CD14-positive monocyte (primary cell): ENCODE measurements around the gene RBM43. TPM values are rescaled to one million over a fixed set of nuclear protein-coding genes. Genes with fewer than 3 reads are reported as not detected.
"Not testable (repeated sequence)": the region's sequence is repeated elsewhere in the genome, so short reads cannot be mapped to it uniquely, and the experiment has no call there.

Experiments used
- DNase-seq, 3 donors: peaks; one replicate each; pipeline ENCODE4 v3.0.0-alpha.2; 2011 to 2022
- H2AFZ ChIP-seq: 2 replicates; pipeline ENCODE4 v1.6.0; 2012; ENCODE audit warnings: mild to moderate bottlenecking, low read depth, low read length, inconsistent platforms; ENCODE audit not compliant: insufficient read depth, poor library complexity, severe bottlenecking
- H3K27ac ChIP-seq, 2 donors: 1 replicate in 1 of 2; 2 replicates in 1 of 2; pipeline ENCODE4 v1.5.1; 2012 to 2013; ENCODE audit warnings: low read length in 2 of 2, control low read depth in 1 of 2, inconsistent platforms in 1 of 2, low read depth in 1 of 2, mild to moderate bottlenecking in 1 of 2
- H3K27me3 ChIP-seq, 2 donors: one replicate each; pipeline versions ENCODE4 v1.6.0 to v1.6.1; 2011 to 2013; ENCODE audit warnings: low read length in 2 of 2; ENCODE audit not compliant: control insufficient read depth in 2 of 2, insufficient read depth in 2 of 2
- H3K36me3 ChIP-seq, 2 donors: replicated peaks in 1 of 2; 1 replicate in 1 of 2; 2 replicates in 1 of 2; pipeline versions ENCODE4 v1.5.1 to v1.6.1; 2012 to 2013; ENCODE audit warnings: low read length in 2 of 2, control low read depth in 1 of 2, inconsistent platforms in 1 of 2, mild to moderate bottlenecking in 1 of 2; ENCODE audit not compliant: insufficient read depth in 2 of 2, control insufficient read depth in 1 of 2
- H3K4me1 ChIP-seq, 2 donors: 1 replicate in 1 of 2; 2 replicates in 1 of 2; pipeline versions ENCODE4 v1.5.1 to v1.6.1; 2012 to 2013; ENCODE audit warnings: low read length in 2 of 2, control low read depth in 1 of 2, inconsistent platforms in 1 of 2, mild to moderate bottlenecking in 1 of 2, moderate library complexity in 1 of 2; ENCODE audit not compliant: insufficient read depth in 2 of 2, control insufficient read depth in 1 of 2
- H3K4me2 ChIP-seq: replicated peaks from 2 replicates; pipeline ENCODE3; 2012; ENCODE audit warnings: low read length, moderate library complexity, mild to moderate bottlenecking; ENCODE audit not compliant: poor library complexity, severe bottlenecking; ENCODE audit errors: extremely low read depth
- H3K4me3 ChIP-seq, 3 experiments: fragments of 200-600 bp in 1 of 3; sonication (generic) in 1 of 3; replicated peaks in 1 of 3; 1 replicate in 2 of 3; 2 replicates in 1 of 3; pipeline ENCODE4 v1.5.1; 2011 to 2013; ENCODE audit warnings: low read length in 3 of 3, mild to moderate bottlenecking in 3 of 3, control low read depth in 2 of 3, low read depth in 2 of 3, inconsistent platforms in 1 of 3, moderate library complexity in 1 of 3
- H3K79me2 ChIP-seq: 2 replicates; pipeline ENCODE4 v1.6.0; 2012; ENCODE audit warnings: mild to moderate bottlenecking, control low read depth, inconsistent platforms, low read length, moderate library complexity; ENCODE audit not compliant: insufficient read depth
- H3K9ac ChIP-seq: 2 replicates; pipeline ENCODE4 v1.6.0; 2017; ENCODE audit warnings: low read length, mild to moderate bottlenecking; ENCODE audit not compliant: insufficient read depth, poor library complexity, severe bottlenecking
- H3K9me3 ChIP-seq, 2 donors: replicated peaks in 1 of 2; 1 replicate in 1 of 2; 2 replicates in 1 of 2; pipeline versions ENCODE4 v1.5.1 to v1.6.1; 2012 to 2013; ENCODE audit warnings: low read length in 2 of 2, control low read depth in 1 of 2; ENCODE audit not compliant: control insufficient read depth in 1 of 2, insufficient read depth in 1 of 2
- H4K20me1 ChIP-seq: 2 replicates; pipeline ENCODE4 v1.6.0; 2012; ENCODE audit warnings: mild to moderate bottlenecking, low read length, control low read depth, moderate library complexity; ENCODE audit not compliant: insufficient read depth
- H3K27ac Mint-ChIP-seq, 7 donors: one replicate each; pipeline ENCODE4 v1.8.0; 2020; ENCODE audit warnings: mild to moderate bottlenecking in 7 of 7, mixed read lengths in 7 of 7, moderate library complexity in 6 of 7, inconsistent platforms in 2 of 7
- H3K27me3 Mint-ChIP-seq, 3 donors: one replicate each; pipeline ENCODE4 v1.8.0; 2021 to 2022; ENCODE audit warnings: low read depth in 3 of 3, mild to moderate bottlenecking in 3 of 3, mixed read lengths in 3 of 3, moderate library complexity in 3 of 3, inconsistent platforms in 1 of 3
- H3K36me3 Mint-ChIP-seq, 2 donors: one replicate each; pipeline ENCODE4 v1.8.0; 2020; ENCODE audit warnings: mixed read lengths in 2 of 2, inconsistent platforms in 1 of 2, mild to moderate bottlenecking in 1 of 2
- H3K4me1 Mint-ChIP-seq: one replicate; pipeline ENCODE4 v1.8.0; 2020; ENCODE audit warnings: mild to moderate bottlenecking, mixed read lengths
- H3K4me3 Mint-ChIP-seq, 2 donors: one replicate each; pipeline ENCODE4 v1.8.0; 2020; ENCODE audit warnings: mild to moderate bottlenecking in 2 of 2, mixed read lengths in 2 of 2, moderate library complexity in 1 of 2
- H3K9me3 Mint-ChIP-seq, 7 donors: one replicate each; pipeline ENCODE4 v1.8.0; 2020 to 2022; ENCODE audit warnings: mixed read lengths in 7 of 7, mild to moderate bottlenecking in 6 of 7, moderate library complexity in 6 of 7, inconsistent platforms in 2 of 7
- WGBS: methylation state at CpG from one replicate; pipeline ENCODE4 v1.1.5; 2013; ENCODE audit warnings: missing lambda C conversion rate; ENCODE audit not compliant: insufficient coverage; 5-methylcytosine and 5-hydroxymethylcytosine counted together
- intact Hi-C, 2 donors: fragments of 100-400 bp; cut with micrococcal nuclease; formaldehyde crosslinking; loops; one replicate each; pipeline versions ENCODE4 v1.15.0 to v1.15.1; 2023
- polyA plus RNA-seq, 3 donors: library from polyadenylated mRNA; depleted of rRNA in 1 of 3; unstranded in 2 of 3; stranded (reverse) in 1 of 3; fragments of 300-500 nt in 2 of 3; fragments of >200 nt in 1 of 3; fragmentation: Illumina TruSeq in 2 of 3; gene quantifications; 1 replicate in 2 of 3; 2 replicates in 1 of 3; pipeline ENCODE4 v1.2.3, GENCODE V29; 2012 to 2021
- TF ChIP-seq, protein P1 (sequence below): fragments of 200-600 bp; IDR thresholded peaks from one replicate; pipeline ENCODE4 v1.8.0; 2022; ENCODE audit warnings: antibody characterized with exemption, mild to moderate bottlenecking

RBM43 gene
- polyA plus RNA-seq, 3 donors: 0.24 to 2.6 (median 0.38) TPM

DNA sequence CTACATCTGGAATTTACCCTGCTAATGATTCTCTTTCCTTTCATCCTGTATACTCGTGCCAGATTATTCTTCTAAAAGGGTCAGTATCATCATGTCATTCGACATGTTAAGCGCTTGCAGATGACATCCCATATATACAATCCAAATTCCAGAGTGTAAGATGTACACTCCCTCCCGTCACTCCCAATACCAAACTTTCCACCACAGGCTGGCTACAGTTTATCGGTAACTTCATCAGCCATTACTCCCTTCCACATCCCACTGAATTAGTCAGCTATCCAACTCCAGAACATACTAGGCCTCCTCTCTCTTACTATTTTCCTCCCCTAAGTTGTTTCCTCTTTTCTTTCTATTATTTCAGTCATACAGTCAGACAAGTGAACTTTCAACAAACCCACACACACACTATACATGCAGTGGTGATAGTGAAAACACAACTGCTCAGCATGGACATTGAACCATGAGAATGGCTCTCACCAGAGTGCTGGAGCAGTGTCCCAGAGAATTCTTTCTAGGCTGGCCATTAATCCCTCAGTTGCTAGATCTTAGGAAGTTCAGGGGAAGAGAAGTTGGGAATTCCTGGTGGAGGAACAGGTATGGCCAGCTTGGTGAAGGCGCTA is 38.4 kb upstream of the RBM43 start:
- Histone ChIP-seq H3K4me2 (no peak overlapping the region), H3K4me3 (no peak overlapping the region), H4K20me1 (no peaks in the 10 kb centered on the region), H3K36me3 (no peaks in the 10 kb centered on the region), H3K9me3 (peaks cover 0 to 3% of the 10 kb centered on the region in 2 donors), H3K79me2 (no peaks in the 10 kb centered on the region), H2AFZ (no peak overlapping the region), H3K4me1 (peaks cover 15 to 18% of the 10 kb centered on the region in 2 donors), H3K27ac (no peak overlapping the region), H3K9ac (no peak overlapping the region), H3K27me3 (no peaks in the 10 kb centered on the region)
- TF ChIP-seq, protein P1, sequence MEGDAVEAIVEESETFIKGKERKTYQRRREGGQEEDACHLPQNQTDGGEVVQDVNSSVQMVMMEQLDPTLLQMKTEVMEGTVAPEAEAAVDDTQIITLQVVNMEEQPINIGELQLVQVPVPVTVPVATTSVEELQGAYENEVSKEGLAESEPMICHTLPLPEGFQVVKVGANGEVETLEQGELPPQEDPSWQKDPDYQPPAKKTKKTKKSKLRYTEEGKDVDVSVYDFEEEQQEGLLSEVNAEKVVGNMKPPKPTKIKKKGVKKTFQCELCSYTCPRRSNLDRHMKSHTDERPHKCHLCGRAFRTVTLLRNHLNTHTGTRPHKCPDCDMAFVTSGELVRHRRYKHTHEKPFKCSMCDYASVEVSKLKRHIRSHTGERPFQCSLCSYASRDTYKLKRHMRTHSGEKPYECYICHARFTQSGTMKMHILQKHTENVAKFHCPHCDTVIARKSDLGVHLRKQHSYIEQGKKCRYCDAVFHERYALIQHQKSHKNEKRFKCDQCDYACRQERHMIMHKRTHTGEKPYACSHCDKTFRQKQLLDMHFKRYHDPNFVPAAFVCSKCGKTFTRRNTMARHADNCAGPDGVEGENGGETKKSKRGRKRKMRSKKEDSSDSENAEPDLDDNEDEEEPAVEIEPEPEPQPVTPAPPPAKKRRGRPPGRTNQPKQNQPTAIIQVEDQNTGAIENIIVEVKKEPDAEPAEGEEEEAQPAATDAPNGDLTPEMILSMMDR: no peak
- peaks cover 0 to 2% (median 0%) of the 10 kb centered on the region in 3 donors for H3K27me3 Mint-ChIP-seq
- no peak overlapping the region for H3K4me3 Mint-ChIP-seq
- intact Hi-C loops: loop anchor here in 1 of 2 donors (5.0 kb wide), 1 partner anchor 47 kb away; no protein-coding TSS in a partner anchor
- no peaks in the 10 kb centered on the region for H3K36me3 Mint-ChIP-seq
- H3K4me1 Mint-ChIP-seq: peaks cover 29% of the 10 kb centered on the region
- DNase-seq: no peak
- 97% methylated on average over 5 of the region's 6 CpGs for WGBS
- H3K9me3 Mint-ChIP-seq: peaks cover 0 to 17% (median 7%) of the 10 kb centered on the region in 7 donors
- H3K27ac Mint-ChIP-seq: no peak overlapping the region

DNA sequence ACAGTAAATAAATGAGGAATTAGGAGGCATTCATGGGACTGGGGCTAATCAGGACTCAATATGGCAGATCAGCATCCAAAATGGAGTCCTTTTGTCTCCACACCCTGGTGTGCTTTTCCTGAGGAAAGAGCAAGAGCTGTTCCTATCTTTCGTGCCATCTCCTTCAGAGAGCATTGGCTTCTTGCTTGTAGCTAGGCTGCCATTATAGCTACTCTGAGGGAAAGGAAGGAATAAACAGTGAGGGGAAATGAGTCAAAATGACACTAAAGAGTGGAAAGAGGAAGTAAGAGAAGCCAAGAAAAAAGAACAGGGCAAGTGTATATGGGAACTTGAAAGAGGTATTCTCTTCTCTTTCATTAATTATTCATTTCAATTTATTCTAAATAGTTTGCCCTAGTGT is 36.2 kb upstream of the RBM43 start:
- peaks cover 15 to 18% of the 10 kb centered on the region in 2 donors for H3K4me1 ChIP-seq
- H4K20me1 ChIP-seq: no peaks in the 10 kb centered on the region
- H2AFZ ChIP-seq: peak overlapping the region; percentile 64
- H3K4me3 Mint-ChIP-seq: peak overlapping the region in 1 of 2 donors; percentile 40
- H3K9ac ChIP-seq: no peak overlapping the region
- peak overlapping the region; percentile 22 for H3K4me2 ChIP-seq
- no peaks in the 10 kb centered on the region for H3K36me3 Mint-ChIP-seq
- H3K27me3 Mint-ChIP-seq: peaks cover 0 to 2% (median 0%) of the 10 kb centered on the region in 3 donors
- peaks cover 0 to 3% of the 10 kb centered on the region in 2 donors for H3K9me3 ChIP-seq
- DNase-seq: peak; percentile 68 to 82 (median 79)
- WGBS: 0% methylated on average over 1 of the region's 1 CpG
- peak overlapping the region; percentile 39 to 83 for H3K27ac ChIP-seq
- H3K9me3 Mint-ChIP-seq: peaks cover 0 to 20% (median 7%) of the 10 kb centered on the region in 7 donors
- TF ChIP-seq, protein P1: no peak
- intact Hi-C loops: no loop called here
- H3K4me1 Mint-ChIP-seq: peaks cover 24% of the 10 kb centered on the region
- no peaks in the 10 kb centered on the region for H3K79me2 ChIP-seq
- H3K36me3 ChIP-seq: no peaks in the 10 kb centered on the region
- no peaks in the 10 kb centered on the region for H3K27me3 ChIP-seq
- H3K27ac Mint-ChIP-seq: peak overlapping the region; percentile 83 to 93 (median 87)
- H3K4me3 ChIP-seq: peak overlapping the region in 1 of 3 experiments; percentile 32

DNA sequence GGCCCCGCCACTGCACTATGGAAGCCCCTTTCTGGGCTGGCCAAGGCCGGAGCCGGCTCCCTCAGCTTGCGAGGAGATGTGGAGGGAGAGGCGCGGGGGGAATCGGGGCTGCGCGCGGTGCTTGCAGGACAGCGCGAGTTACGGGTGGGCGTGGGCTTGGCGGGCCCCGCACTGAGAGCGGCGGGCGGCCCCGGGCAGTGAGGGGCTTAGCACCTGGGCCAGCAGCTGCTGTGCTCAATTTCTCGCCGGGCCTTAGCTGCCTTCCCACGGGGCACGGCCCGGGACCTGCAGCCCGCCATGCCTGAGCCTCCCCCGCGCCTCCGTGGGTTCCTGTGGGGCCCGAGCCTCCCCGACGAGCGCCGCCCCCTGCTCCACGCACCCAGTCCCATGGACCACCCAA is 34.3 kb upstream of the RBM43 start:
- H3K4me2 ChIP-seq, H3K4me3 ChIP-seq, H3K36me3 ChIP-seq, H2AFZ ChIP-seq, H3K9ac ChIP-seq, H3K27ac Mint-ChIP-seq, H3K79me2 ChIP-seq, H3K4me3 Mint-ChIP-seq, H4K20me1 ChIP-seq, H3K27me3 ChIP-seq, intact Hi-C loops, H3K9me3 ChIP-seq, DNase-seq, H3K36me3 Mint-ChIP-seq, H3K27me3 Mint-ChIP-seq, H3K27ac ChIP-seq: not testable (repeated sequence)
- 96% methylated on average over 23 of the region's 35 CpGs for WGBS
- H3K4me1 ChIP-seq: peaks cover 28 to 33% of the 10 kb centered on the region in 2 donors
- Mint-ChIP-seq H3K9me3 (peaks cover 0 to 20% (median 7%) of the 10 kb centered on the region in 7 donors), H3K4me1 (peaks cover 35% of the 10 kb centered on the region)
